ENCODE results near the gene TMEM218. TPM values are rescaled to one million over a fixed set of nuclear protein-coding genes. Genes with fewer than 3 reads are reported as not detected.

Gene TMEM218
- total RNA-seq, 1 experiment from 2014 or later = 37.2 TPM

DNA sequence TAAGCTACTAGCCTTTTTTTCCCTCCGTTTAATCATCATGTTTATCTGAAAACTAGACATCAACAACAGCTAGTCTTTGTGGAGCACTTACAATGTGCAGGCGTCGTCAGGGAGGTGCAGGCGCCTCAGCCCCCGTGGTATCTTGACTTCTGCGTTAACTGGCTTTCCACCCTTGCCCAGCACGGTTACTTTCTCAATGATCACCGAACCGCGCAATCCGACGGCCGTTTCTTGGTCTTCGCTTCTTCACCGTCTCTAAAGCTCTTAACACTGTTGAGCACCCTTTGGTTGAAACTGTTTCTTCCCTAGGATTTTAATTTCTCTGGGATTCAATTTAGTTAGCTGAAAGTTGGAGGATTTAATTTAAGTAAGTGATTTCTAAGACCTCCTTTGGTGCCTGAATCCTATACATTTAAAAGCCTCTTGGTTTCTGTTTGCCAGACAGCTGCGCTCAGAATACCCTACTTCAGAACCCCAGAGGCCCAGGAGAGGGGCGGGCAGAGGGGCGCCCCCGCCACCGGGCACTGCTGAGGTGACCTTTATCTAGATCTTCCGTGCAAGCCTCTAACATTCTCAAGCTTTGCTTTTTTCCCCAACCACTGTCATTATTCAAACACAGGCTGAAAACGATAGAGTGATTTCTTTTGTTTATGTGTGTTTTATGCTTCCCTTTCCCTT is 18.0 kb upstream of the TMEM218 start:
- DNase-seq (ENCODE audit: low read depth) = no peak

GRCh38 chr11:125128450-125128849 is 17.0 kb upstream of the TMEM218 start:
- peak; percentile 35 for DNase-seq (ENCODE audit: low read depth)

DNA sequence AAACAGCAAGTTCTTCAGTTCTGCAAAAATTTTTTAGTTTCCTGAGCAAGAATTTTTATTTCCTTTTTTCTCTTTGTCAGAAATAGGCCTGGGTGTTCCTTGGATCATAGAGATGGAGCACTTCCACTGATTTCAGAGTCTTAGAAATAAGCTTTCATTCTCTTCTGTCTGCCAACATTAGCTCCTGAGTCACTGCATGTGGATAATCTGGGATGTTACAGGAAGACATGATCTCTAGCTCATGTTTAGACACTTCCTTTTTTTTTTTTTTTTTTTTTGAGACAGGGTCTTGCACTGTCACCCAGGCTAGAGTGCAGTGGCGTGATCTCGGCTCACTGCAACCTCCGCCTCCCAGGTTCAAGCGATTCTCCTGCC is 13.2 kb upstream of the TMEM218 start:
- no peak for DNase-seq (ENCODE audit: low read depth)

- peak; percentile 71 for DNase-seq (ENCODE audit: low read depth)
Observed at GRCh38 chr11:125123947-125124617, 12.7 kb upstream of the TMEM218 start.

DNA sequence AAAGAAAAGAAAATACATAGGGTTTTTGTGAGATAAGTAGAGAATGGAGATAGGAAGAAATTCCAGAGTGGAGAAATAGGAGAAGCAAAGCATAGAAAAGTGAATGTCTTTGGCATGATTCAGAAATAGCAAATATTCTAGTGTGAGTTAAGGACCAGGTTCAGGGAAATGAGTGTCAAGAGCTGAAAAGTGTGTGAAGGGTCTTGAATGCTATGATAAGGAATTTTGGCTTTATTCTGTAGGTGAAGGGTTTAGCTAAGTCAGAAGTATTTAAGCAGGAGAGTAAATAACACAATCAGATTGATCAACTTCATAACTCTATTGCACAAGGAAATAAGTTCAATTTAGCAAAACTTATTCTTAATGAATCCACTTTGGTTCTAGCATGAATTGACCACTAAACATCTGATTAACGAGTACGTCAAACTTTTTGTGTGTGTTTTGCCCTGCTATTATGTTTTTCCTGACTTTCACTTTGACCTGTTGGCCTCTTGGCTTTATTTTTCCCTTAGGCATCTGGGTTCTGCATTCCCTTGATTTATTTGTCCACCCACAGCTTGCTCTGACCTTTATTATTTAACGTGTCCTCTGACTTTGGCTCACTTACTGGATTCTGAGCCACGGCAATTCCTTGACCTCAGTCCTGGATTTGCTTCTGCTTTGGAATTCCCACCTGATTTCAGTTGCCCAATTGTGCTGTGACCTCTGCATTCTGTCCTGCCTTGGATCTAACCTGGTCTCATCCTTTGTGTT is 11.9 kb upstream of the TMEM218 start:
- no peak for DNase-seq (ENCODE audit: low read depth)

DNA sequence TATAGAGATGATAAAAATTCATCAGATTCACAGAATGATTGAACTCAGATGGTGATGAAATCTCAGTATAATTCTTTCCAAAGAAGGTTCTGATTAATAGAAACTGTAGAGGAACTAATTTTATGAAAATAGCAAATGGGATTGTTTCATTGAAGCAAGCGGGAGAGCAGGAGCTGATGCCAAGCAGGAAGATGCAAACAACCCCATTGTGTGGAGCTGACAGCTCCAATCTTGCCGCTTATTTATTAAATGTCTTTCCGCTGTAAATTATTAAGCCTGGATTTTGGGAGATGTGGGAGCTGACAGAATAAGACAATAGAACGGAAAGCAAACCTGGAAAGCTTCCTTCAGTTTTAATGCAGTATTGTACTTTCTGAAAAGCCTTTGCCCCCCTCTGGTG is 6.0 kb upstream of the TMEM218 start:
- DNase-seq (ENCODE audit: low read depth) = no peak

DNA sequence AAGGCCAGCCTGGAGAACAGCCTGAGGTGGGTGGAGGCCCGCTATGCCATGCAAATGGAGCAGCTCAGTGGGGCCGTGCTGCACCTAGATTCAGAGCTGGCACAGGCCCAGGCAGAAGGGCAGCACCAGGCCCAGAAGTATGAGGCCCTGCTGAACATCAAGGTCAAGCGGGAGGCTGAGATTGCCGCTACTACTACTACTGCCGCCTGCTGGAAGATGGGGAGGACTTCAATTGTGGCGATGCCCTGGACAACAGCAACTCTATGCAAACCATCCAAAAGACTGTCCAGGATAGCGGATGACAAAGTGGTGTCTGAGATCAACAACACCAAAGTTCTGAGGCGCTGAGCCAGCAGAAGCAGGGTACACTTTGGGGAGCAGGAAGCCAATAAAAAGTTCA is 3.1 kb upstream of the TMEM218 start:
- DNase-seq (ENCODE audit: low read depth) = no peak

GRCh38 chr11:125112208-125112604 is 780 bp upstream of the TMEM218 start:
- DNase-seq (ENCODE audit: low read depth) = no peak

DNA sequence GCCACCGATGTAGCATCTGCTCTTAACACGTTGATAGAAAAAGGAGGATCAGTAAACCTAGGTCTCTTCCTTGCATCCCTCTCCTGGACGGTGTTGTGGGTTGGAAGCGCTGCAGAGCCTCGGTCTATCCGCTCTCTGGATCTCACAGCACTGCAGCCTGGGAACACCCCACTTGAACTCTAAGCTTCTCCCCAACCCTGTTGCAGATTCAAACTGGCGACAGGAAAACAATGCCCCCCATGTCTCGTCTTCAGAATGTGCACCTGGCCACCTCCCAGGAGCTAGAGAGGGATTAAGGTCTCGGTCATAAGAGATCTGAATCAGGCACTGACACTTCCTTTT is 454 bp downstream of the TMEM218 start:
- peak; percentile 18 for DNase-seq (ENCODE audit: low read depth)

- DNase-seq (ENCODE audit: low read depth) = no peak
Observed at GRCh38 chr11:125110506-125110905, 920 bp downstream of the TMEM218 start.

GRCh38 chr11:125108469-125108868 is 3.0 kb downstream of the TMEM218 start:
- DNase-seq (ENCODE audit: low read depth) = no peak

DNA sequence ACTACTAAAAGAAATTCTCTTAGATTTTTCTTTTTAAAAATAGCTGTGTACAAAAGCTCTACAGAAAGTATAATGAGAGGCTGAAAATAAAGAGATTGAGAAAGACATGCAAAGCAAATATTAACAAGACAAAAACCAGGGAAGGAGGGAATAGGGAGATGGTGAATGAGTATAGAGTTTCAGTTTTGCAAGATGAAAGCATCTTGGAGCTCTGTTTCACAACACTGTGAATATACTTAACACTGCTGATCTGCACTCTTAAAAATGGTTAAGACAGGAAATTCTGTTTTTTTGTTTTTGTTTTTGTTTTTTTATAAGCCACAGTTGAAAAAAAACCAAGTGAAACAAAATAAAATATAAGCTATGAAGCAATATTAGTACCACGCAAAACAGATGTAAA is 5.5 kb downstream of the TMEM218 start:
- no peak for DNase-seq (ENCODE audit: low read depth)

DNA sequence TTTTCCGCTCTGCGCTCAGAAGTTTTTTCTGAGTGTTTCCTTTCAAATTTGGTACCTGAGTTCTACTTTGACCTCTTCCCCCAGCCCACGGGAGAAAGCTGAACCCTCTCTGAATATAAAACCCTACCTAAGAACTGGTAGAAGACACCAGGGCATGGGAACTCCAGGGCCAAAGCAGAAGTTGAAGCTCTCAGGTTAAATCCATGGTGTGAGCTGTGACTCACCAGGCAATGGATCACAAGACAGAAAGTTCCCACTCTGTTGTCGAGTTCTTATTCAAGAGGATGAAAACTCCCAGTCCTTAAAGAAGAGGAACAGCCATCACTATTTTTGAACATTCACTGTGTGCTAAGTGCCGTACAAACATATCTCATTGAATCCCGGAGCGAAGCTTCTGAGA is 8.9 kb downstream of the TMEM218 start:
- no peak for DNase-seq (ENCODE audit: low read depth)

DNA sequence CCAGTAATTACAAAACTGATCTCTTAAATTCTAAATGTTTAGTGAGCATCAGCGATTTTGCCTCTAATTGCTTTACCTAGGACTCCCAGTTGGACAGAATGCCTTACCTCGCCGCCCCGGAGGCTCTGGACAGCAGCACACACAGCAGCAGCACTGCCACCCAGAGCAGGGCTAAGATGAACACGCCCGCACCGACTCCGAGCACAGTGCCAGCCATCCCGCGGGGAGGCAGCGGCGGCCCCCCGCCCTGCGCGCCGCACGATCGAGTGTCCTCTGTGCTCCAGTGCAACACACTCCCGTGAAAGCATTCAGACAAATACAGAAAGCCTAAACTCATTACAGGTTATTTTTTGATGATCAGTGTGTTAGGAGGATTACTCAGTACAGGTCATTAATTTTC is 9.4 kb downstream of the TMEM218 start:
- DNase-seq (ENCODE audit: low read depth) = no peak

DNA sequence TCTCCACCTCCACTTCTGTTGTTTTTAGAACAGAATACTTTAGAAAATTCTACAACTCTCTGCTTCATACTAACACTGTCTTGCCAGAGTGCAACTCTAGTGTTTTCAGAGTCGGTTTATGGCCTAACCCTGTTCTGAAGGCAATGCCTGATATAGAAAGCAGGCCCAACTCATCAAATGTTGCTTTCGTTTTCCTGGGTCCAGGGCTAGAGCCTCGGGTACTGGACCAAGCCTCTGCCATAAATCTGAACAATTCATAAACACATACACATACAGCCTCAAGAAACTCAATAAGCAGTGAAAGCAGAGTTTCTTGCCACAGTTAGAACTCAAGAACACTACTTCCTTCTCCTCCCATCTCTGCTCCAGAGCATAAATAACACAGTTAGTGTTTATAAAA is 9.8 kb downstream of the TMEM218 start:
- DNase-seq (ENCODE audit: low read depth) = no peak

DNA sequence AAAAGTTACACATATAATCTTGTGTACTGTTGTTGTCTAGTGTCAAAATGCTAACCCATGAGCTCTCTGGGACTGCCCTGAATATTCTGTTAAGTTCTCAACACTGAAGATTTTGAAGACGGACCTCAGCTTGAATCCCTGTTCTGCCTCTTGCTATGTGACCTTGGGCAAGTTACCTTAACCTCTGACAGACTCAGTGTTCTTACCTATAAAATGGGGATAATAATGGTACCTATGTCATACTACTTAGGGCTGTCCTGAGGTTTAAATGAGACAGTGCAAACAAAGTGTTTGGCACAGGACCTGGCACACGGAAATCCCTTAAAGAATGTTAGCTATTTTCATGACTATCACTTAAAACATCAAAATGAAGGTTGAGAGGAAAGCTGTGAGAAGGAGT is 11.3 kb downstream of the TMEM218 start:
- DNase-seq (ENCODE audit: low read depth) = no peak

GRCh38 chr11:125094731-125095130 is 16.7 kb downstream of the TMEM218 start:
- DNase-seq (ENCODE audit: low read depth) = no peak

DNA sequence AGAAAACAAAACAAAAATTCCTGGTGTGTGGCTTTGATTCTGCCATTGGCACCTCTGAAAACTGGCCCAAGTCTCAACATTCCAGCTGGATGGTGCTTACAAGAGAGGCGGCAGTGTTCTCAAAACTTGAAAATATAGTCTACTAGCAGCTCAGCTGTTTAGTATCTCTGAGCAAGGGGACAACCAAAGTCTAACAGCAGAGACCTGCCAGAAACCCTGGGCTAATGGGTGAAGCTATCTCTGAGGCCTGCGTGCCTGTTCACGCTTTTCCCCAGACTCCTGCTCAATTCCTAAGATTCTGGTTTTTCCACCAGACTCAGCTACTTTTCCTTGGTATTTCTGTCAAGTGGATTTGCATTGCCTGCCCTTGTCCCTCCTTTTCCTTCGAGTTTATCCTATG is 17.9 kb downstream of the TMEM218 start:
- no peak for DNase-seq (ENCODE audit: low read depth)

DNA sequence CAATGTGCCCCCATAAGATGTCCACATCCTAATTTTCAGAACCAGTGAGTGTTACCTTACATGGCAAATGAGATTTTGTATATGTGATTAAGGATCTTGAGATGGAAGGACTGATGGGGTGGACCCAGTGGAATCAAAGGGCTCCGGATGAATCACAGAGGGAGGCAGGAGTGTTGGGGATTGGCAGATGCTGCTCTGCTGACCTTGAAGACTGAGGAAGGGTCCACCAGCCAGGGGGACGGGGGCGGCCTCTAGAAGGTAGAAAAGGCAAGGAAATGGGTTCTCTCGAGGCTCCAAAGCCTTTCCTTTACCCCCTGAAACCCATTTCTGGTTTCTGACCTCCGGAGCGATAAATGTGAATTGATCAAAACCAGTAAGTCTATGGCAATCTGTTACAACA is 18.8 kb downstream of the TMEM218 start:
- no peak for DNase-seq (ENCODE audit: low read depth)

DNA sequence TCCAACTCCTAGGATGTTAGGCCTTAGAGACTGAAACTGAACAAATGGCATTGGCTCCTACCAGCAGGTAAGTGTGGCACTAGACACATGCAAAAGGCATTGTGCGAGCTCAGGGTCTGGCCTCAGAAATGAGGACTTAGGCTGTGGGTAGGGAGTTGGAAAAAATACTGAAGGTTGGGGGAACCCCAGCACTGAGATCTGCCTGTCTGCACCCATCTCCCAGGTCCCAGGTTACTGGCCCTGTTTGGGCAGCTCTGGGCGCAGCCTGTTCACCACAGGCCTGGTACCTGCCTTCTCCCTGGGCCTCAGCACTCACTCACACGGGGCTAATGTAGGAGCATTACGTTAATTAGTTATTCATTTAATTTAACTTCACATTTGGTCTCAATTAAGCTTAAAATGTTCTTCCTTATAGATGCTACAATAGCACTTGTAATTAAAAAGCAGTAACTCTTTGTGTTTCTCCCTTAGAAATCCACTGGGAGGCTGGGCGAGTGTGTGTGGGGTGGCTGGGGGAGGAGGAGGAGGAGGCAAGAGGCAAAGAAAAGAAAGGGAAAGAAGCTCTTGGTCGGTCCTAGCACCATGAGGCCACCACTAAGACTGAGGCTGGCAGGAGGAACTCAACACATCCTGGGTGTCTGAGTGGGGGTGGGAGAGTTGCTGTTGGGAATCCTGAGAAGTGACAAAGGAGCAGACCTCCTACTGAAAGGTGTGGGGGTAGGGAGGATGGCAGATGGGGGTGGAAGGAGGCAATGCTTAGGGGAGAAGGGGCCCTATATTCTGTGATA is 19.4 kb downstream of the TMEM218 start:
- no peak for DNase-seq (ENCODE audit: low read depth)

DNA sequence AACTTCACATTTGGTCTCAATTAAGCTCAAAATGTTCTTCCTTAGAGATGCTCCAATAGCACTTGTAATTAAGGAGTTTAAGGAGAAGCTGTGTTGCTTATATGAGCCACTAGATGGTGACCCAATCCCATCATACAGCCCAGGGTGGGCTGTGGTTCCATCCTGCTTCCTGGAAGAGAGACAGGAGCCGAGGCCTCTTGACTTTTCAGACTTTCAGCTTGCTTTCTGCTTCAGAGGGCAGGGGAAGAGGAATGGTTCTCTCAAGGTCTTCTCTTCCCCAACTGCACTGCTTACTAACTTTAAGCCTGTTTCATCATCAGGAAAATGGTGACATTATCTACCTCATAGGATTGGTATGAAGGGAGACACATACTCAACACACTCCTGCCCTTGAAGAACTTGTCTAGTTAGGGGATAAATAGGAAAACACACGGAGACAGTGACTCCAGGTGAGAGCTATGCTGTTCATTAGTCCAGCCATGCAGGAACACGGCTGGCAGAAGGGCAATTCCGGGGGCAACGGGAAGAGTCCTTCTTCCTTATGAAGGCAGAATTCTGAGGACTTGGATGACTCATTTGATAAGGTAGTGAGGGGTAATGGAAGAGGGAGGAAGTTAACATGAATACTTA is 20.1 kb downstream of the TMEM218 start:
- peak; percentile 73 for DNase-seq (ENCODE audit: low read depth)

DNA sequence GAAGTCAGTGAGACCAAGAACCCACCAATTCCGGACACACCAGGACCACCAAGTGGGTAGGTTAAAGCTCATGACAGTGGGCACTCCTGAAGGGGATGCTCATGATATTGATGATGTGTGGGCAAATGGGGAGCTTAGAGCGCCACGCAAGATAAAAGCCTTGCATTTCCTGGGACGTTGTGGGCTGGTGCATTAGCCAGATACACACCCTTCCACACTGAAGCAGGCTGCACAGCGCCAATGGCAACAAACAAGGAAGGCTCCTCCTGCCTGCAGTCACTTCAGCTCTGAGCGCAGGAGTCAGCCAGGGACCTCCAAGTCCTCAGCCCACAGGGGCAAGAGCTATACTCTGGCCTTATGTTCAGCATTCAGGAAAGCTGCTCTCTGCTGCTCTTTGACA is 20.6 kb downstream of the TMEM218 start:
- DNase-seq (ENCODE audit: low read depth) = no peak
